IMR-90 (cell line): ENCODE measurements around the gene APBB1IP. TPM values are rescaled to one million over a fixed set of nuclear protein-coding genes. Genes with fewer than 3 reads are reported as not detected.

Experiments
- ATAC-seq: fragments of 200-7000 bp; cut with Tn5 transposase; 2 replicates; pipeline ENCODE4 v1.9.1; 2020; ENCODE audit warnings: low read depth, mild to moderate bottlenecking, moderate library complexity
- BruUV-seq: library from RNA; stranded (reverse); fragments of 400-500 nt; replicated peaks from 2 replicates; lab custom pipeline; 2021; lab: Mats Ljungman, UMichigan
- CTCF ChIA-PET: fragments of 300-600 bp; formaldehyde crosslinking; extraction: SDS; loops from one replicate; lab custom pipeline; 2021; ENCODE audit warnings: antibody characterized with exemption; lab: Yijun Ruan, JAX
- POLR2A ChIA-PET: fragments of 300-600 bp; sonication (Branson Sonifier 250); formaldehyde crosslinking; loops from one replicate; lab custom pipeline; 2022; ENCODE audit warnings: antibody characterized with exemption; ENCODE audit not compliant: unreplicated experiment; lab: Charles Lee
- DNase-seq: peaks from one replicate; pipeline ENCODE4 v3.0.0; 2013
- H2AFZ ChIP-seq: replicated peaks from 2 replicates; pipeline ENCODE3; 2013; ENCODE audit warnings: low read length, mild to moderate bottlenecking; ENCODE audit not compliant: poor library complexity
- H2AK5ac ChIP-seq: 2 replicates; pipeline ENCODE4 v1.6.1; 2013; ENCODE audit warnings: low read depth, low read length, inconsistent platforms
- H2AK9ac ChIP-seq: replicated peaks from 2 replicates; pipeline ENCODE3; 2013; ENCODE audit warnings: mild to moderate bottlenecking, low read depth, low read length, moderate library complexity; ENCODE audit not compliant: poor library complexity
- H2BK120ac ChIP-seq: 2 replicates; pipeline ENCODE4 v1.6.1; 2013; ENCODE audit warnings: low read depth, low read length, inconsistent platforms
- H2BK15ac ChIP-seq: 3 replicates; pipeline ENCODE4 v1.6.1; 2013; ENCODE audit warnings: low read depth, low read length, inconsistent platforms
- H2BK20ac ChIP-seq: 2 replicates; pipeline ENCODE4 v1.6.1; 2013; ENCODE audit warnings: low read depth, mild to moderate bottlenecking, inconsistent platforms, low read length, moderate library complexity
- H2BK5ac ChIP-seq: 2 replicates; pipeline ENCODE4 v1.6.1; 2013; ENCODE audit warnings: mild to moderate bottlenecking, low read depth, low read length, inconsistent platforms; ENCODE audit not compliant: poor library complexity, severe bottlenecking
- H3K14ac ChIP-seq: replicated peaks from 2 replicates; pipeline ENCODE4 v1.6.1; 2013; ENCODE audit warnings: low read depth, low read length, inconsistent platforms
- H3K18ac ChIP-seq: 2 replicates; pipeline ENCODE4 v1.6.1; 2013; ENCODE audit warnings: low read depth, low read length, control low read depth
- H3K23ac ChIP-seq: 2 replicates; pipeline ENCODE4 v1.6.1; 2013; ENCODE audit warnings: low read depth, low read length, inconsistent platforms
- H3K27ac ChIP-seq: 2 replicates; pipeline ENCODE4 v1.5.1; 2013; ENCODE audit warnings: mild to moderate bottlenecking, control low read depth, low read length; ENCODE audit not compliant: insufficient read depth
- H3K27me3 ChIP-seq: 2 replicates; pipeline ENCODE4 v1.6.1; 2013; ENCODE audit warnings: low read length; ENCODE audit not compliant: control insufficient read depth, insufficient read depth
- H3K36me3 ChIP-seq: 2 replicates; pipeline ENCODE4 v1.6.1; 2013; ENCODE audit warnings: low read length, mixed read lengths; ENCODE audit not compliant: control insufficient read depth, insufficient read depth
- H3K4ac ChIP-seq: 2 replicates; pipeline ENCODE4 v1.6.1; 2013; ENCODE audit warnings: low read depth, low read length, inconsistent platforms
- H3K4me1 ChIP-seq: 2 replicates; pipeline ENCODE4 v1.6.1; 2013; ENCODE audit warnings: low read length, mixed read lengths; ENCODE audit not compliant: control insufficient read depth, insufficient read depth
- H3K4me2 ChIP-seq: 2 replicates; pipeline ENCODE4 v1.6.1; 2013; ENCODE audit warnings: low read depth, mild to moderate bottlenecking, control low read depth, low read length, moderate library complexity
- H3K4me3 ChIP-seq: 2 replicates; pipeline ENCODE4 v1.5.1; 2013; ENCODE audit warnings: low read depth, mild to moderate bottlenecking, control low read depth, low read length, moderate library complexity; ENCODE audit not compliant: insufficient read depth
- H3K56ac ChIP-seq: 2 replicates; pipeline ENCODE4 v1.6.1; 2013; ENCODE audit warnings: low read length, inconsistent platforms; ENCODE audit not compliant: insufficient read depth; ENCODE audit errors: extremely low read depth
- H3K79me1 ChIP-seq, 2 experiments: 2 replicates each; pipeline ENCODE4 v1.6.1; 2013; ENCODE audit warnings: low read length in 2 of 2, inconsistent platforms in 1 of 2, low read depth in 1 of 2
- H3K9ac ChIP-seq: 2 replicates; pipeline ENCODE4 v1.6.1; 2013; ENCODE audit warnings: low read depth, low read length, control low read depth
- H3K9me1 ChIP-seq: 2 replicates; pipeline ENCODE4 v1.6.1; 2013; ENCODE audit warnings: low read length, inconsistent platforms; ENCODE audit not compliant: insufficient read depth
- H3K9me3 ChIP-seq: 2 replicates; pipeline ENCODE4 v1.6.1; 2013; ENCODE audit warnings: low read length; ENCODE audit not compliant: control insufficient read depth, insufficient read depth
- H4K20me1 ChIP-seq: 2 replicates; pipeline ENCODE4 v1.6.1; 2013; ENCODE audit warnings: low read length, inconsistent platforms; ENCODE audit not compliant: insufficient read depth
- H4K5ac ChIP-seq: 2 replicates; pipeline ENCODE4 v1.6.1; 2013; ENCODE audit warnings: mild to moderate bottlenecking, low read depth, low read length, control low read depth
- H4K8ac ChIP-seq, 2 experiments: 2 replicates each; pipeline ENCODE4 v1.6.1; 2013; ENCODE audit warnings: low read depth in 2 of 2, low read length in 2 of 2, control low read depth in 1 of 2, inconsistent platforms in 1 of 2
- H4K91ac ChIP-seq: 2 replicates; pipeline ENCODE4 v1.6.1; 2013; ENCODE audit warnings: low read depth, low read length, inconsistent platforms; ENCODE audit not compliant: insufficient read depth
- BHLHE40 ChIP-seq: fragments of 150-350 bp; IDR thresholded peaks from 2 replicates; pipeline ENCODE4 v1.6.1; 2016; ENCODE audit warnings: mild to moderate bottlenecking, low read depth, low read length
- CHD1 ChIP-seq: IDR thresholded peaks from 2 replicates; pipeline ENCODE4 v1.6.1; 2012; ENCODE audit warnings: low read depth, low read length, improper control_type of control experiment
- CTCF ChIP-seq: conservative IDR thresholded peaks from 2 replicates; pipeline ENCODE4 v1.5.1; 2012; ENCODE audit warnings: mild to moderate bottlenecking, low read depth, low read length, improper control_type of control experiment
- WGBS, 2 experiments: methylation state at CpG; one replicate each; pipeline versions ENCODE4 v1.1.5 to v1.1.7; 2013; ENCODE audit warnings: missing lambda C conversion rate in 2 of 2; ENCODE audit not compliant: insufficient read length in 1 of 2; ENCODE audit errors: extremely low coverage in 2 of 2; 5-methylcytosine and 5-hydroxymethylcytosine counted together
- dilution Hi-C: fragments of 300-500 bp; cut with HindIII; formaldehyde crosslinking; loops from one replicate; pipeline ENCODE4 v1.14.3; 2018; ENCODE audit warnings: low sequenced_read_pairs; ENCODE audit not compliant: unreplicated experiment
- in situ Hi-C: fragments of 300-500 bp; cut with MboI; formaldehyde crosslinking; loops from 3 replicates; pipeline ENCODE4 v1.14.3; 2019; ENCODE audit warnings: low sequenced_read_pairs, inconsistent platforms, mixed read lengths
- intact Hi-C: fragments of 100-400 bp; cut with micrococcal nuclease; formaldehyde crosslinking; loops from 2 replicates; pipeline ENCODE4 v1.10.0; 2022
- polyA plus RNA-seq, 3 experiments: library from polyadenylated mRNA; depleted of rRNA; stranded (reverse); fragments of >200 nt; gene quantifications; 2 replicates each; pipeline ENCODE4 v1.2.3, GENCODE V29; 2012; ENCODE audit warnings: low replicate concordance in 1 of 3
- total RNA-seq: library from RNA; depleted of rRNA; stranded (reverse); fragments of >200 nt; gene quantifications from 2 replicates; pipeline ENCODE4 v1.2.3, GENCODE V29; 2012

APBB1IP gene
- total and polyA plus RNA-seq, 2 of the 4 experiments (the other 2 are of a cell fraction), result not detected

- POLR2A ChIA-PET, result no interaction called here
These were observed 48.6 kb upstream of the APBB1IP start for GRCh38 chr10:26389533-26389932.

More at GRCh38 chr10:26389533-26389932, 48.6 kb upstream of the APBB1IP start:
- no peaks in the 10 kb centered on the region for H3K27me3 ChIP-seq
- in situ Hi-C loops (no loop called here), intact Hi-C loops (no loop called here), dilution Hi-C loops (no loop called here)
- no peak overlapping the region for H2AFZ ChIP-seq
- H3K4ac ChIP-seq, result no peak overlapping the region
- DNase-seq, result no peak
- ATAC-seq, result no peak
- no peaks in the 10 kb centered on the region for H3K79me1 ChIP-seq
- no peak overlapping the region for H2BK20ac ChIP-seq
- H4K5ac ChIP-seq, result no peak overlapping the region
- H2BK120ac ChIP-seq, result no peak overlapping the region
- H2AK9ac ChIP-seq, result no peak overlapping the region
- H3K14ac ChIP-seq, result no peak overlapping the region
- H3K4me3 ChIP-seq, result no peak overlapping the region
- no peaks in the 10 kb centered on the region for H3K36me3 ChIP-seq
- no peak overlapping the region for H3K56ac ChIP-seq
- no peak overlapping the region for H3K23ac ChIP-seq
- H3K4me2 ChIP-seq, result no peak overlapping the region
- H3K9ac ChIP-seq, result no peak overlapping the region
- H2BK5ac ChIP-seq, result no peak overlapping the region
- no TSS peak for BruUV-seq
- CTCF ChIA-PET, result no interaction called here
- no peak overlapping the region for H2BK15ac ChIP-seq
- no peaks in the 10 kb centered on the region for H4K20me1 ChIP-seq
- H4K8ac ChIP-seq, result no peak overlapping the region
- no CpG with 5 or more reads among the region's 3 CpGs for WGBS, 2 experiments
- TF ChIP-seq BHLHE40, result no peak
- no peak for TF ChIP-seq CTCF
- no peak for TF ChIP-seq CHD1
- no peaks in the 10 kb centered on the region for H3K9me1 ChIP-seq
- H3K27ac ChIP-seq, result no peak overlapping the region
- no peaks in the 10 kb centered on the region for H3K4me1 ChIP-seq
- H3K9me3 ChIP-seq, result peaks cover 9% of the 10 kb centered on the region; the same call in 1 of the 2 replicates
- no peak overlapping the region for H2AK5ac ChIP-seq
- H3K18ac ChIP-seq, result no peak overlapping the region
- no peak overlapping the region for H4K91ac ChIP-seq
